ENCODE results near the gene SCARB1. TPM values are rescaled to one million over a fixed set of nuclear protein-coding genes. Genes with fewer than 3 reads are reported as not detected.
A peak's percentile ranks its signal among the peaks of the same experiment; 100 is the strongest.

The SCARB1 gene
- total RNA-seq, 1 donor from 2014 or later = 4.3 TPM

- peaks cover 4% of the 10 kb centered on the region for H3K27me3 Mint-ChIP-seq (ENCODE audit: insufficient read depth, low read depth)
- H2AFZ ChIP-seq (replicated peaks) = no peak overlapping the region
- no peak overlapping the region for H3K4me3 Mint-ChIP-seq
- no peaks in the 10 kb centered on the region for H3K4me1 ChIP-seq
- no peaks in the 10 kb centered on the region for H3K36me3 ChIP-seq
- H3K27me3 ChIP-seq = no peaks in the 10 kb centered on the region
- H3F3A ChIP-seq (ENCODE audit: low read depth) = no peaks in the 10 kb centered on the region
- TF ChIP-seq EZH2 (IDR thresholded peaks at IDR 0.05) (no peak), CTCF (IDR thresholded peaks at IDR 0.05) (no peak), EZH2phosphoT487 (IDR thresholded peaks at IDR 0.05) (no peak)
- H3K79me2 ChIP-seq (ENCODE audit: low read depth) = no peaks in the 10 kb centered on the region
- no peaks in the 10 kb centered on the region for H4K20me1 ChIP-seq (ENCODE audit: low read depth)
- peaks cover 18% of the 10 kb centered on the region for H3K4me1 Mint-ChIP-seq
- no peaks in the 10 kb centered on the region for H3K36me3 Mint-ChIP-seq
- no peak overlapping the region for H3K27ac ChIP-seq
- no peaks in the 10 kb centered on the region for H3K9me3 ChIP-seq (ENCODE audit: low read depth)
- no peaks in the 10 kb centered on the region for H3K9me3 Mint-ChIP-seq
- no peak overlapping the region for H3K9ac ChIP-seq
- no peak overlapping the region for H3K4me3 ChIP-seq
- no peak overlapping the region for H3K4me2 ChIP-seq
- no peak for DNase-seq (ENCODE audit: low spot score)
- peak overlapping the region; percentile 31 for H3K27ac Mint-ChIP-seq
Observed at GRCh38 chr12:124877423-124877822, 13.8 kb upstream of the SCARB1 start.

- Histone ChIP-seq H3K4me2 (no peak overlapping the region), H3F3A (ENCODE audit: low read depth) (no peaks in the 10 kb centered on the region), H3K4me1 (peaks cover 12% of the 10 kb centered on the region), H3K9ac (no peak overlapping the region), H3K9me3 (ENCODE audit: low read depth) (no peaks in the 10 kb centered on the region), H3K27ac (no peak overlapping the region), H4K20me1 (ENCODE audit: low read depth) (no peaks in the 10 kb centered on the region), H3K27me3 (no peaks in the 10 kb centered on the region), H2AFZ (replicated peaks) (no peak overlapping the region), H3K79me2 (ENCODE audit: low read depth) (no peaks in the 10 kb centered on the region), H3K4me3 (no peak overlapping the region), H3K36me3 (no peaks in the 10 kb centered on the region)
- H3K4me1 Mint-ChIP-seq = peaks cover 26% of the 10 kb centered on the region
- H3K36me3 Mint-ChIP-seq = no peaks in the 10 kb centered on the region
- no peak for DNase-seq (ENCODE audit: low spot score)
- no peak for TF ChIP-seq EZH2phosphoT487 (IDR thresholded peaks at IDR 0.05)
- TF ChIP-seq CTCF (IDR thresholded peaks at IDR 0.05) = no peak
- TF ChIP-seq EZH2 (IDR thresholded peaks at IDR 0.05) = no peak
- peak overlapping the region; percentile 19 for H3K27ac Mint-ChIP-seq
- H3K9me3 Mint-ChIP-seq = no peaks in the 10 kb centered on the region
- no peak overlapping the region for H3K4me3 Mint-ChIP-seq
- peaks cover 2% of the 10 kb centered on the region for H3K27me3 Mint-ChIP-seq (ENCODE audit: insufficient read depth, low read depth)
Observed at GRCh38 chr12:124876171-124876570, 12.5 kb upstream of the SCARB1 start.

GRCh38 chr12:124875803-124876132 is 12.1 kb upstream of the SCARB1 start:
- H3K9me3 Mint-ChIP-seq = no peaks in the 10 kb centered on the region
- no peaks in the 10 kb centered on the region for H3K36me3 ChIP-seq

More at GRCh38 chr12:124875803-124876132, 12.1 kb upstream of the SCARB1 start:
- H3K4me2 ChIP-seq = no peak overlapping the region
- Mint-ChIP-seq H3K4me1 (peaks cover 24% of the 10 kb centered on the region), H3K4me3 (no peak overlapping the region), H3K27ac (no peak overlapping the region), H3K27me3 (ENCODE audit: insufficient read depth, low read depth) (peaks cover 2% of the 10 kb centered on the region), H3K36me3 (no peaks in the 10 kb centered on the region)
- H4K20me1 ChIP-seq (ENCODE audit: low read depth) = no peaks in the 10 kb centered on the region
- H3K4me3 ChIP-seq = no peak overlapping the region
- H3K9me3 ChIP-seq (ENCODE audit: low read depth) = no peaks in the 10 kb centered on the region
- no peak overlapping the region for H2AFZ ChIP-seq (replicated peaks)
- no peak overlapping the region for H3K27ac ChIP-seq
- no peaks in the 10 kb centered on the region for H3K79me2 ChIP-seq (ENCODE audit: low read depth)
- H3K9ac ChIP-seq = no peak overlapping the region
- no peaks in the 10 kb centered on the region for H3K27me3 ChIP-seq
- no peaks in the 10 kb centered on the region for H3F3A ChIP-seq (ENCODE audit: low read depth)
- no peak for DNase-seq (ENCODE audit: low spot score)
- TF ChIP-seq CTCF (IDR thresholded peaks at IDR 0.05) (no peak), EZH2 (IDR thresholded peaks at IDR 0.05) (no peak), EZH2phosphoT487 (IDR thresholded peaks at IDR 0.05) (no peak)
- peaks cover 13% of the 10 kb centered on the region for H3K4me1 ChIP-seq

Measured in neural progenitor cell (in vitro differentiated cells).